Measurements from ENCODE around the gene PUSL1.

- no peak for TF ChIP-seq CTCF (IDR thresholded peaks at IDR 0.05; ENCODE audit: low read depth, low read length)
- no peak for TF ChIP-seq EZH2phosphoT487 (IDR thresholded peaks at IDR 0.05; ENCODE audit: low read depth)
Measured at GRCh38 chr1:1314237-1314586, 5.8 kb downstream of the PUSL1 start.

Measured in OCI-LY3 (cell line).